GM23338 (cell line): ENCODE data around the gene PSPC1. TPM values are rescaled to one million over a fixed set of nuclear protein-coding genes. Genes with fewer than 3 reads are reported as not detected.

Source experiments
- ATAC-seq: fragments of 200-7000 bp; cut with Tn5 transposase; 3 replicates; pipeline ENCODE4 v1.9.1; 2020
- DNase-seq: peaks from one replicate; pipeline ENCODE4 v3.0.0-alpha.2; 2015; ENCODE audit warnings: low spot score
- H2AFZ ChIP-seq: fragments of 200-600 bp; sonication (generic); 2 replicates; pipeline ENCODE4 v1.8.0; 2016; ENCODE audit warnings: antibody characterized with exemption, mild to moderate bottlenecking, moderate library complexity
- H3F3A ChIP-seq: fragments of 200-600 bp; sonication (generic); replicated peaks from 2 replicates; pipeline ENCODE4 v1.8.0; 2017; ENCODE audit warnings: antibody characterized with exemption, mixed run types, low read depth
- H3K27ac ChIP-seq: fragments of 200-600 bp; sonication (generic); 2 replicates; pipeline ENCODE4 v1.6.1; 2016; ENCODE audit warnings: low read depth
- H3K27me3 ChIP-seq: fragments of 200-600 bp; sonication (generic); 2 replicates; pipeline ENCODE4 v1.8.0; 2016; ENCODE audit warnings: mild to moderate bottlenecking, mixed run types, moderate library complexity; ENCODE audit not compliant: insufficient read depth
- H3K36me3 ChIP-seq: fragments of 200-600 bp; sonication (generic); 2 replicates; pipeline ENCODE4 v1.8.0; 2016; ENCODE audit warnings: mild to moderate bottlenecking; ENCODE audit not compliant: insufficient read depth
- H3K4me1 ChIP-seq: fragments of 200-600 bp; sonication (generic); 2 replicates; pipeline ENCODE4 v1.8.0; 2016; ENCODE audit warnings: mild to moderate bottlenecking, moderate library complexity; ENCODE audit not compliant: insufficient read depth
- H3K4me2 ChIP-seq: fragments of 200-600 bp; sonication (generic); 2 replicates; pipeline ENCODE4 v1.7.1; 2017; ENCODE audit warnings: mixed run types
- H3K4me3 ChIP-seq: fragments of 200-600 bp; sonication (generic); 2 replicates; pipeline ENCODE4 v1.6.1; 2016; ENCODE audit warnings: mixed run types
- H3K79me2 ChIP-seq: fragments of 200-600 bp; sonication (generic); replicated peaks from 2 replicates; pipeline ENCODE4 v1.8.0; 2017; ENCODE audit warnings: mild to moderate bottlenecking; ENCODE audit not compliant: insufficient read depth
- H3K9me2 ChIP-seq: fragments of 200-600 bp; sonication (generic); 2 replicates; pipeline ENCODE4 v1.8.0; 2017; ENCODE audit not compliant: insufficient read depth
- H4K20me1 ChIP-seq: fragments of 200-600 bp; sonication (generic); replicated peaks from 2 replicates; pipeline ENCODE4 v1.8.0; 2017; ENCODE audit warnings: mild to moderate bottlenecking; ENCODE audit not compliant: insufficient read depth
- H3K27ac Mint-ChIP-seq: 2 replicates; pipeline ENCODE4 v1.8.0; 2020; ENCODE audit warnings: inconsistent platforms, mild to moderate bottlenecking, moderate library complexity, mixed read lengths
- H3K27me3 Mint-ChIP-seq: 3 replicates; pipeline ENCODE4 v1.8.0; 2022; ENCODE audit warnings: low read depth, mild to moderate bottlenecking, moderate library complexity, mixed read lengths, inconsistent platforms; ENCODE audit not compliant: insufficient read depth, poor library complexity
- H3K36me3 Mint-ChIP-seq: 3 replicates; pipeline ENCODE4 v1.8.0; 2021; ENCODE audit warnings: low read depth, mild to moderate bottlenecking, inconsistent platforms, moderate library complexity, mixed read lengths
- H3K4me1 Mint-ChIP-seq: 3 replicates; pipeline ENCODE4 v1.8.0; 2020; ENCODE audit warnings: mild to moderate bottlenecking, inconsistent platforms, mixed read lengths
- H3K4me3 Mint-ChIP-seq: 3 replicates; pipeline ENCODE4 v1.8.0; 2021; ENCODE audit warnings: moderate library complexity, mild to moderate bottlenecking, inconsistent platforms, mixed read lengths
- H3K9me3 Mint-ChIP-seq: 3 replicates; pipeline ENCODE4 v1.8.0; 2020; ENCODE audit warnings: moderate library complexity, mild to moderate bottlenecking, inconsistent platforms, mixed read lengths
- CREB1 ChIP-seq: fragments of 250-450 bp; sonication (Bioruptor Pico); IDR thresholded peaks from 2 replicates; pipeline ENCODE4 v1.5.0; 2020; ENCODE audit warnings: low read depth, mild to moderate bottlenecking, moderate library complexity
- CTCF ChIP-seq, 2 experiments: fragments of 200-600 bp in 1 of 2; sonication (generic) in 1 of 2; conservative IDR thresholded peaks; 2 replicates each; pipeline versions ENCODE4 v1.5.1 to v1.6.1; 2016 to 2017; ENCODE audit warnings: antibody characterized with exemption in 2 of 2, low read depth in 2 of 2, mild to moderate bottlenecking in 2 of 2, moderate library complexity in 1 of 2
- EZH2 ChIP-seq: fragments of 200-600 bp; sonication (generic); IDR thresholded peaks from one replicate; pipeline ENCODE4 v1.8.0; 2017; ENCODE audit warnings: antibody characterized with exemption, mild to moderate bottlenecking, low read depth; ENCODE audit not compliant: unreplicated experiment
- JUNB ChIP-seq: IDR thresholded peaks from one replicate; pipeline ENCODE4 v1.6.1; 2016; ENCODE audit warnings: antibody characterized with exemption; ENCODE audit not compliant: unreplicated experiment
- NANOG ChIP-seq: IDR thresholded peaks from 2 replicates; pipeline ENCODE4 v1.6.1; 2016; ENCODE audit warnings: antibody characterized with exemption, borderline replicate concordance
- POLR2AphosphoS5 ChIP-seq: IDR thresholded peaks from 2 replicates; pipeline ENCODE4 v1.6.1; 2016; ENCODE audit warnings: antibody characterized with exemption, low read depth
- ZNF331 ChIP-seq: fragments of 250-450 bp; sonication (Bioruptor Pico); IDR thresholded peaks from 2 replicates; pipeline ENCODE4 v1.5.0; 2020; ENCODE audit warnings: low read depth, mild to moderate bottlenecking, moderate library complexity
- polyA plus RNA-seq: library from polyadenylated mRNA; unstranded; fragments of >200 nt; fragmentation: Nextera tagmentation; extraction: Ambion mirVana; gene quantifications from 2 replicates; pipeline ENCODE4 v1.2.1, GENCODE V29; 2016
- small RNA-seq: library from RNA; depleted of rRNA; stranded (forward); fragments of <200 nt; gene quantifications from one replicate; pipeline ENCODE3, GENCODE V24; 2014; ENCODE audit warnings: low replicate concordance
- total RNA-seq: library from RNA; depleted of rRNA; stranded (reverse); fragments of >200 nt; shearing (Covaris generic); gene quantifications from 2 replicates; pipeline ENCODE4 v1.2.3, GENCODE V29; 2014; rRNA removed

Gene PSPC1
- total and polyA plus RNA-seq, 2 experiments from 2014 or later = 38.2 to 80.2 TPM

GRCh38 chr13:19658831-19659230 is 123.9 kb downstream of the PSPC1 start:
- Histone ChIP-seq H3K4me2 (no peak overlapping the region), H3K27me3 (no peaks in the 10 kb centered on the region), H3K4me1 (no peaks in the 10 kb centered on the region), H3K36me3 (peaks cover 9% of the 10 kb centered on the region), H3K27ac (no peak overlapping the region), H3K9me2 (no peaks in the 10 kb centered on the region), H3F3A (no peaks in the 10 kb centered on the region), H3K4me3 (no peak overlapping the region), H3K79me2 (no peaks in the 10 kb centered on the region), H4K20me1 (peaks cover 3% of the 10 kb centered on the region; the same call in 1 of the 2 replicates), H2AFZ (no peak overlapping the region)
- no peak for TF ChIP-seq CTCF (conservative IDR thresholded peaks at IDR 0.05; ENCODE audit: low read depth in 2 of 2)
- no peak for TF ChIP-seq ZNF331 (CRISPR knock-in tag)
- TF ChIP-seq POLR2AphosphoS5 = no peak
- no peak for TF ChIP-seq JUNB
- no peak for TF ChIP-seq EZH2
- no peak for TF ChIP-seq CREB1 (CRISPR knock-in tag)
- TF ChIP-seq NANOG = no peak
- ATAC-seq (no peak), DNase-seq (no peak)
- H3K9me3 Mint-ChIP-seq = no peaks in the 10 kb centered on the region
- H3K4me3 Mint-ChIP-seq = no peak overlapping the region
- H3K4me1 Mint-ChIP-seq = no peaks in the 10 kb centered on the region
- H3K36me3 Mint-ChIP-seq = peaks cover 23% of the 10 kb centered on the region
- H3K27me3 Mint-ChIP-seq = peaks cover under 1% of the 10 kb centered on the region
- no peak overlapping the region for H3K27ac Mint-ChIP-seq

GRCh38 chr13:19657872-19658591 is 124.7 kb downstream of the PSPC1 start:
- Histone ChIP-seq H2AFZ (no peak overlapping the region), H3F3A (no peaks in the 10 kb centered on the region), H3K4me1 (no peaks in the 10 kb centered on the region), H3K9me2 (no peaks in the 10 kb centered on the region), H3K27ac (no peak overlapping the region), H4K20me1 (peaks cover 6% of the 10 kb centered on the region; the same call in 1 of the 2 replicates), H3K36me3 (peaks cover 9% of the 10 kb centered on the region), H3K27me3 (no peaks in the 10 kb centered on the region), H3K4me2 (no peak overlapping the region), H3K79me2 (no peaks in the 10 kb centered on the region), H3K4me3 (no peak overlapping the region)
- Mint-ChIP-seq H3K9me3 (no peaks in the 10 kb centered on the region), H3K4me3 (no peak overlapping the region), H3K27me3 (no peaks in the 10 kb centered on the region), H3K27ac (no peak overlapping the region), H3K36me3 (peaks cover 17% of the 10 kb centered on the region), H3K4me1 (no peaks in the 10 kb centered on the region)
- ATAC-seq = no peak
- no peak for DNase-seq
- TF ChIP-seq NANOG = no peak
- no peak for TF ChIP-seq JUNB

Small RNAs within 50 kb of the gene (small RNA-seq; reads per million reads assigned to genes)
- gene RN7SL166P = 1.9 reads per million, percentile 80 among the genes with 10 or more reads in this experiment

Other genes with a start within 250 kb of the PSPC1 start
- gene TPTE2, start 221.4 kb downstream of the PSPC1 start, total RNA-seq = not detected in 2 replicates
- not detected in 2 replicates for gene TPTE2, start 221.4 kb downstream of the PSPC1 start, polyA plus RNA-seq
- gene MPHOSPH8, start 149.3 kb downstream of the PSPC1 start, total RNA-seq = 14.3 and 15.6 TPM in 2 replicates
- 27.0 and 31.9 TPM in 2 replicates for gene MPHOSPH8, start 149.3 kb downstream of the PSPC1 start, polyA plus RNA-seq
- gene ZMYM5, start 80.7 kb upstream of the PSPC1 start, total RNA-seq = 9.4 and 11.2 TPM in 2 replicates
- gene ZMYM5, start 80.7 kb upstream of the PSPC1 start, polyA plus RNA-seq = 13.5 and 17.2 TPM in 2 replicates
- 153 and 159 TPM in 2 replicates for gene ZMYM2, start 175.8 kb upstream of the PSPC1 start, total RNA-seq
- 63.6 and 87.9 TPM in 2 replicates for gene ZMYM2, start 175.8 kb upstream of the PSPC1 start, polyA plus RNA-seq